Measurements from ENCODE around the gene DAZAP1. TPM values are rescaled to one million over a fixed set of nuclear protein-coding genes. Genes with fewer than 3 reads are reported as not detected.
"Not testable (repeated sequence)": the region's sequence is repeated elsewhere in the genome, so short reads cannot be mapped to it uniquely, and the experiment has no call there.

DAZAP1 gene
- total and polyA plus RNA-seq, 4 donors = 5.4 to 45.0 (median 29.7) TPM

DNA sequence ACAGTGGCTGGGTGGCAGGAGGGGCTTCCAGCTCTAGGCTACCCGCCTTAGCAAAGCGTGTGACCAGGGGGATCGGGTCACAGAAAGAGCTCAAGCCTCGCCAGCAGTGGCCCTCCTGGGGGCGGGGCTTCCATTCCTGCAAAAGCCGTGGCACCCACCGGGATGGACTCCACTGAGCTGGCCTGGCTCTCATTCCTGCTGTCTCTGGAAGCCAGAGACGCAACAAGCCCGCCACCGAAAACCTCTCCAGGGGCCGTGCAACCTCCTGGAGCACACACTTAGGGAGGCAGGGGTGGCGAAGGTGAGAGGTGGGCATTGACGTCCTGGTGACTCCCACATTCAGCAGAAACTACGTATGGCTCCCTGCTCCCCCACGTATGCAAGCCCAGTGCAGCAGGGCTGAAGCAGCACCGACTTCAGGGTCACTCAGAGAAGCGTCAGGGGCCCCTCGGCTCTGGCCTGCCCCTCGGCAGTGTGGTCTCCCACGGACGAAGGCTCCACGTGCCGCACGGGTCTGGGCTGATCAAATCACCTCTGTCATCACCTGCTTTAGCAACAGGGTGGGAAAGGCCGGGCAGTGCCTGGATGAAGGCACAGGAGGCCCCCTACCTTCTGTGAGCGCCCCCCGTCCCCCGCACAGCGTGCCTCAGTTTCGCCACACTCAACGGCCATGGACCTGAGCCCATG is 68.5 kb downstream of the DAZAP1 start:
- Histone ChIP-seq H3K27me3 (ENCODE audit: control insufficient read depth in 4 of 4, insufficient read depth in 4 of 4, low read length in 3 of 4) (peaks cover 0 to 6% (median 0%) of the 10 kb centered on the region in 4 donors), H3K27ac (ENCODE audit: low read depth in 1 of 2, low read length in 2 of 2) (no peak overlapping the region), H3K9me3 (ENCODE audit: control insufficient read depth in 4 of 4, low read length in 3 of 4) (no peaks in the 10 kb centered on the region), H3K36me3 (ENCODE audit: control insufficient read depth in 4 of 4, insufficient read depth in 3 of 4, low read depth in 1 of 4, low read length in 3 of 4) (peaks cover 0 to 6% (median 0%) of the 10 kb centered on the region in 4 donors), H3K4me1 (ENCODE audit: control insufficient read depth in 4 of 4, insufficient read depth in 4 of 4, low read length in 3 of 4) (peaks cover 3 to 28% (median 19%) of the 10 kb centered on the region in 4 donors), H3K4me3 (ENCODE audit: low read depth in 1 of 3, low read length in 3 of 3) (no peak overlapping the region), H3K9ac (ENCODE audit: low read depth in 1 of 2, low read length in 2 of 2) (no peak overlapping the region)
- DNase-seq (ENCODE audit: low spot score) = no peak
- 96% methylated on average over 31 of the region's 31 CpGs for WGBS
- TF ChIP-seq, protein P1, sequence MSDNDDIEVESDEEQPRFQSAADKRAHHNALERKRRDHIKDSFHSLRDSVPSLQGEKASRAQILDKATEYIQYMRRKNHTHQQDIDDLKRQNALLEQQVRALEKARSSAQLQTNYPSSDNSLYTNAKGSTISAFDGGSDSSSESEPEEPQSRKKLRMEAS (IDR thresholded peaks at IDR 0.05) = no peak
- TF ChIP-seq YY1 (IDR thresholded peaks at IDR 0.05) = no peak
- TF ChIP-seq, protein P2, sequence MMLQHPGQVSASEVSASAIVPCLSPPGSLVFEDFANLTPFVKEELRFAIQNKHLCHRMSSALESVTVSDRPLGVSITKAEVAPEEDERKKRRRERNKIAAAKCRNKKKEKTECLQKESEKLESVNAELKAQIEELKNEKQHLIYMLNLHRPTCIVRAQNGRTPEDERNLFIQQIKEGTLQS (IDR thresholded peaks at IDR 0.05) = no peak

DNA sequence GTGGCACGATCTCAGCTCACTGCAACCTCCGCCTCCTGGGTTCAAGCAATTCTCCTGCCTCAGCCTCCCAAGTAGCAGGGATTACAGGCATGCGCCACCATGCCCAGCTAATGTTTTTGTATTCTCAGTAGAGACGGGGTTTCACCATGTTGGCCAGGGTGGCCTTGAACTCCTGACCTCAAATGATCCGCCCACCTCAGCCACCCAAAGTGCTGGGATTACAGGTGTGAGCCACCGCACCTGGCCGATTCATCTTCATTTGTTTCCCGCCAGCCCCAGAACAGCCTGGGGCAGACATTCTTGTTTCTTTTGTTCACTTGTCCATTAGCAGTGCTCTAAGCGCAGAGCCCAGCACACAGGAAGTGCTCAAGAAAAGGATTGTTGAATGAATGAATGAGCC is 69.7 kb downstream of the DAZAP1 start:
- not testable (repeated sequence) for H3K9me3 ChIP-seq (ENCODE audit: control insufficient read depth in 4 of 4, low read length in 3 of 4); H3K36me3 ChIP-seq (ENCODE audit: control insufficient read depth in 4 of 4, insufficient read depth in 3 of 4, low read depth in 1 of 4, low read length in 3 of 4); H3K9ac ChIP-seq (ENCODE audit: low read depth in 1 of 2, low read length in 2 of 2); DNase-seq (ENCODE audit: low spot score); H3K4me3 ChIP-seq (ENCODE audit: low read depth in 1 of 3, low read length in 3 of 3); H3K27me3 ChIP-seq (ENCODE audit: control insufficient read depth in 4 of 4, insufficient read depth in 4 of 4, low read length in 3 of 4); H3K27ac ChIP-seq (ENCODE audit: low read depth in 1 of 2, low read length in 2 of 2)
- 89% methylated on average over 9 of the region's 9 CpGs for WGBS
- peaks cover 2 to 17% (median 12%) of the 10 kb centered on the region in 4 donors for H3K4me1 ChIP-seq (ENCODE audit: control insufficient read depth in 4 of 4, insufficient read depth in 4 of 4, low read length in 3 of 4)

DNA sequence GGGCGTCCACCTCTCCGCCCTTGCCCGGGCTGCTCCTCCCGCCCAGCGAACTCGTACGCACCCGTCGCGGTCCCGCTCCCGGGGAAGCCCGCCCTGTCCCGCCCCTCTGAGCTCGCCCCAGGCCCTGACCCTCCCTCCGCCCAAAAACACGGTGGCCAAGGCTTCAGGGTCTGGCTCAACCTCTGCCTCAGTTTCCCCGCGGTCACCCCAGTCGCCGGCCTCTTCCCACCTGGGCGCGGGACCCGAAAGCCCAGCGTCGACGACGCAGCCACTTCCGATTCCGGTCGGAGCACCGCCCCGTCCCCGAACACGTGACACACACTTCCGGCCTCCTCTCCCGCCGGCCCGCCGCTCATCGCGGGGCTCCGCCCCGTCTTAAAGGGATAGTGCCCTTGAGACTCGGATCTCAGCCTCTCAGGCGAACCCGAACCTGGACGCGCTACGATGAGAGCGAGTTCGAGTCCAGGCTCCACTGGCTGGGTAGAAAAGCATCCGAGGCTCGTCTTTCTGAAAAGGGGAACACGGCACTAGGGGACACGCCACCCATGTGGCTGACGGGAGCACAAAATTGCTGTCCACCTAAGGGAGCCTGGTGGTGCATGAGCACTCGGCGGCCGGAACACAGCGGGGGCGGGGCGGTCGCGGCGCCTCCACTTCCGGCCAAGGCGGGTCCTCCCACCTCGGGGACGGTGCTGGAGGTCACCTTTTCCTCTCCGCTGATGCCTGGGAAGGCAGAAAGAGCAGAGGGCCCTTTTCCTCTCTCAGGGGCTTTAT is 71.7 kb downstream of the DAZAP1 start, which contains the start of gene C19orf25:
C19orf25 (minus strand) TSS at position 282 of the 774 bp plus-strand sequence. CDS start 312 bp downstream, outside the sequence.
- no peaks in the 10 kb centered on the region for H3K27me3 ChIP-seq (ENCODE audit: control insufficient read depth in 4 of 4, insufficient read depth in 4 of 4, low read length in 3 of 4)
- no peaks in the 10 kb centered on the region for H3K9me3 ChIP-seq (ENCODE audit: control insufficient read depth in 4 of 4, low read length in 3 of 4)
- peaks cover 0 to 6% (median 0%) of the 10 kb centered on the region in 4 donors for H3K36me3 ChIP-seq (ENCODE audit: control insufficient read depth in 4 of 4, insufficient read depth in 3 of 4, low read depth in 1 of 4, low read length in 3 of 4)
- under 1% methylated on average over 71 of the region's 71 CpGs for WGBS
- peak; percentile 94 for DNase-seq (ENCODE audit: low spot score)
- H3K27ac ChIP-seq (ENCODE audit: low read depth in 1 of 2, low read length in 2 of 2) = peak within 1 kb of the TSS; percentile 70 to 72
- TF ChIP-seq JUND (IDR thresholded peaks at IDR 0.05) (no peak), GABPA (IDR thresholded peaks at IDR 0.05 in 1 of 2, conservative IDR thresholded peaks at IDR 0.05 in 1 of 2) (peak; percentile 80 to 96), HNF4A (conservative IDR thresholded peaks at IDR 0.05) (no peak), ZBTB33 (IDR thresholded peaks at IDR 0.05) (no peak), SP1 (IDR thresholded peaks at IDR 0.05) (peak; percentile 59), RAD21 (IDR thresholded peaks at IDR 0.05) (no peak), TAF1 (conservative IDR thresholded peaks at IDR 0.05) (no peak), RXRA (IDR thresholded peaks at IDR 0.05) (peak; percentile 10 to 14), EGR1 (IDR thresholded peaks at IDR 0.05; ENCODE audit: low read depth in 2 of 2) (peak in 1 of 2 donors; percentile 43), YY1 (IDR thresholded peaks at IDR 0.05) (peak; percentile 44)
- TF ChIP-seq, protein P1 (IDR thresholded peaks at IDR 0.05) = peak; percentile 94
- TF ChIP-seq, protein P3, sequence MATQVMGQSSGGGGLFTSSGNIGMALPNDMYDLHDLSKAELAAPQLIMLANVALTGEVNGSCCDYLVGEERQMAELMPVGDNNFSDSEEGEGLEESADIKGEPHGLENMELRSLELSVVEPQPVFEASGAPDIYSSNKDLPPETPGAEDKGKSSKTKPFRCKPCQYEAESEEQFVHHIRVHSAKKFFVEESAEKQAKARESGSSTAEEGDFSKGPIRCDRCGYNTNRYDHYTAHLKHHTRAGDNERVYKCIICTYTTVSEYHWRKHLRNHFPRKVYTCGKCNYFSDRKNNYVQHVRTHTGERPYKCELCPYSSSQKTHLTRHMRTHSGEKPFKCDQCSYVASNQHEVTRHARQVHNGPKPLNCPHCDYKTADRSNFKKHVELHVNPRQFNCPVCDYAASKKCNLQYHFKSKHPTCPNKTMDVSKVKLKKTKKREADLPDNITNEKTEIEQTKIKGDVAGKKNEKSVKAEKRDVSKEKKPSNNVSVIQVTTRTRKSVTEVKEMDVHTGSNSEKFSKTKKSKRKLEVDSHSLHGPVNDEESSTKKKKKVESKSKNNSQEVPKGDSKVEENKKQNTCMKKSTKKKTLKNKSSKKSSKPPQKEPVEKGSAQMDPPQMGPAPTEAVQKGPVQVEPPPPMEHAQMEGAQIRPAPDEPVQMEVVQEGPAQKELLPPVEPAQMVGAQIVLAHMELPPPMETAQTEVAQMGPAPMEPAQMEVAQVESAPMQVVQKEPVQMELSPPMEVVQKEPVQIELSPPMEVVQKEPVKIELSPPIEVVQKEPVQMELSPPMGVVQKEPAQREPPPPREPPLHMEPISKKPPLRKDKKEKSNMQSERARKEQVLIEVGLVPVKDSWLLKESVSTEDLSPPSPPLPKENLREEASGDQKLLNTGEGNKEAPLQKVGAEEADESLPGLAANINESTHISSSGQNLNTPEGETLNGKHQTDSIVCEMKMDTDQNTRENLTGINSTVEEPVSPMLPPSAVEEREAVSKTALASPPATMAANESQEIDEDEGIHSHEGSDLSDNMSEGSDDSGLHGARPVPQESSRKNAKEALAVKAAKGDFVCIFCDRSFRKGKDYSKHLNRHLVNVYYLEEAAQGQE (IDR thresholded peaks at IDR 0.05) = peak; percentile 59
- peak within 1 kb of the TSS; percentile 74 to 97 (median 90) for H3K4me3 ChIP-seq (ENCODE audit: low read depth in 1 of 3, low read length in 3 of 3)
- peaks cover 2 to 17% (median 8%) of the 10 kb centered on the region in 4 donors for H3K4me1 ChIP-seq (ENCODE audit: control insufficient read depth in 4 of 4, insufficient read depth in 4 of 4, low read length in 3 of 4)
- peak within 1 kb of the TSS; percentile 11 to 68 for H3K9ac ChIP-seq (ENCODE audit: low read depth in 1 of 2, low read length in 2 of 2)
